ENCODE measurements around the gene USP36. TPM values are rescaled to one million over a fixed set of nuclear protein-coding genes. Genes with fewer than 3 reads are reported as not detected.

The USP36 gene
- total RNA-seq, 1 experiment from 2014 or later = 79.5 TPM

- TF ChIP-seq CTCF (IDR thresholded peaks at IDR 0.05; ENCODE audit: unreplicated experiment) = no peak
- H3K4me1 Mint-ChIP-seq (ENCODE audit: low read depth, unreplicated experiment) = no peaks in the 10 kb centered on the region
- no peaks in the 10 kb centered on the region for H3K9me3 Mint-ChIP-seq (ENCODE audit: low read depth, unreplicated experiment)
- H3K27ac Mint-ChIP-seq (ENCODE audit: unreplicated experiment) = peak overlapping the region; percentile 25
- no peak for DNase-seq
- no peaks in the 10 kb centered on the region for H3K27me3 Mint-ChIP-seq (ENCODE audit: unreplicated experiment)
- no peak overlapping the region for H3K4me3 Mint-ChIP-seq (ENCODE audit: low read depth, unreplicated experiment)
- no TSS peak for BruUV-seq (replicated peaks)
- CTCF ChIA-PET = interaction anchor here (0.7 kb wide), 1 partner anchor 14 kb away, joined by 3 read pairs; no protein-coding TSS in a partner anchor
- intact Hi-C loops (cut with micrococcal nuclease; ENCODE audit: unreplicated experiment) = no loop called here
- peaks cover 80% of the 10 kb centered on the region for H3K36me3 Mint-ChIP-seq (ENCODE audit: insufficient read depth, unreplicated experiment)
Observed at GRCh38 chr17:78818932-78819331, 21.7 kb downstream of the USP36 start.

GRCh38 chr17:78818152-78818846 lies 22.3 kb downstream of the USP36 start:
- Mint-ChIP-seq H3K4me1 (ENCODE audit: low read depth, unreplicated experiment) (no peaks in the 10 kb centered on the region), H3K9me3 (ENCODE audit: low read depth, unreplicated experiment) (no peaks in the 10 kb centered on the region), H3K4me3 (ENCODE audit: low read depth, unreplicated experiment) (no peak overlapping the region), H3K27me3 (ENCODE audit: unreplicated experiment) (no peaks in the 10 kb centered on the region), H3K36me3 (ENCODE audit: insufficient read depth, unreplicated experiment) (peaks cover 79% of the 10 kb centered on the region), H3K27ac (ENCODE audit: unreplicated experiment) (peak overlapping the region; percentile 25)
- CTCF ChIA-PET = interaction anchor here (0.7 kb wide), 1 partner anchor 13 kb away, joined by 3 read pairs; no protein-coding TSS in a partner anchor
- TF ChIP-seq CTCF (IDR thresholded peaks at IDR 0.05; ENCODE audit: unreplicated experiment) = no peak
- intact Hi-C loops (cut with micrococcal nuclease; ENCODE audit: unreplicated experiment) = no loop called here
- no peak for DNase-seq
- no TSS peak for BruUV-seq (replicated peaks)

- no TSS peak for BruUV-seq (replicated peaks)
- no peak for DNase-seq
Observed at GRCh38 chr17:78817123-78817522, 23.5 kb downstream of the USP36 start.

GRCh38 chr17:78815696-78816095 lies 24.9 kb downstream of the USP36 start:
- Mint-ChIP-seq H3K9me3 (ENCODE audit: low read depth, unreplicated experiment) (no peaks in the 10 kb centered on the region), H3K4me3 (ENCODE audit: low read depth, unreplicated experiment) (no peak overlapping the region), H3K27me3 (ENCODE audit: unreplicated experiment) (no peaks in the 10 kb centered on the region), H3K4me1 (ENCODE audit: low read depth, unreplicated experiment) (no peaks in the 10 kb centered on the region), H3K36me3 (ENCODE audit: insufficient read depth, unreplicated experiment) (peaks cover 80% of the 10 kb centered on the region), H3K27ac (ENCODE audit: unreplicated experiment) (no peak overlapping the region)
- no peak for DNase-seq
- no TSS peak for BruUV-seq (replicated peaks)
- TF ChIP-seq CTCF (IDR thresholded peaks at IDR 0.05; ENCODE audit: unreplicated experiment) = no peak
- CTCF ChIA-PET = no interaction called here
- intact Hi-C loops (cut with micrococcal nuclease; ENCODE audit: unreplicated experiment) = no loop called here

More at GRCh38 chr17:78817123-78817522, 23.5 kb downstream of the USP36 start:
- H3K4me1 Mint-ChIP-seq (ENCODE audit: low read depth, unreplicated experiment) = no peaks in the 10 kb centered on the region
- H3K9me3 Mint-ChIP-seq (ENCODE audit: low read depth, unreplicated experiment) = no peaks in the 10 kb centered on the region
- CTCF ChIA-PET = no interaction called here
- H3K27ac Mint-ChIP-seq (ENCODE audit: unreplicated experiment) = no peak overlapping the region
- H3K36me3 Mint-ChIP-seq (ENCODE audit: insufficient read depth, unreplicated experiment) = peaks cover 79% of the 10 kb centered on the region
- H3K27me3 Mint-ChIP-seq (ENCODE audit: unreplicated experiment) = no peaks in the 10 kb centered on the region
- H3K4me3 Mint-ChIP-seq (ENCODE audit: low read depth, unreplicated experiment) = no peak overlapping the region
- no peak for TF ChIP-seq CTCF (IDR thresholded peaks at IDR 0.05; ENCODE audit: unreplicated experiment)
- intact Hi-C loops (cut with micrococcal nuclease; ENCODE audit: unreplicated experiment) = no loop called here

Measured in Calu3 (cell line).